Measurements from ENCODE around the gene SUMO3. TPM values are rescaled to one million over a fixed set of nuclear protein-coding genes. Genes with fewer than 3 reads are reported as not detected.

Gene SUMO3
- total and polyA plus RNA-seq, 2 of the 13 experiments (the other 11 are each of a cell fraction or from before 2014, with no cell fraction given), result 51.4 to 92.4 TPM

GRCh38 chr21:44802396-44803153 lies 15.3 kb downstream of the SUMO3 start (continued):
- TF ChIP-seq U2AF2 (IDR thresholded peaks at IDR 0.05; ENCODE audit: low read depth, low read length) (no peak), LBX2 (CRISPR knock-in tag; IDR thresholded peaks at IDR 0.05; ENCODE audit: borderline replicate concordance) (no peak), NFKBIZ (CRISPR knock-in tag; IDR thresholded peaks at IDR 0.05) (no peak), ZNF225 (CRISPR knock-in tag; IDR thresholded peaks at IDR 0.05) (no peak), DZIP1 (CRISPR knock-in tag; IDR thresholded peaks at IDR 0.05) (no peak), MED1 (CRISPR knock-in tag; IDR thresholded peaks at IDR 0.05) (peak; percentile 40), THRA (CRISPR knock-in tag; IDR thresholded peaks at IDR 0.05; ENCODE audit: borderline replicate concordance) (no peak), TFDP2 (CRISPR knock-in tag; IDR thresholded peaks at IDR 0.05) (peak; percentile 76), CREB1 (IDR thresholded peaks at IDR 0.05) (no peak), CREB1 (CRISPR knock-in tag; IDR thresholded peaks at IDR 0.05) (no peak), RARA (CRISPR knock-in tag; IDR thresholded peaks at IDR 0.05) (peak; percentile 40), SMAD3 (CRISPR knock-in tag; IDR thresholded peaks at IDR 0.05) (no peak), AKAP8 (CRISPR knock-in tag; IDR thresholded peaks at IDR 0.05) (peak; percentile 36; the same call in 1 of the 2 replicates), BRF2 (CRISPR knock-in tag; IDR thresholded peaks at IDR 0.05) (no peak), SYNCRIP (IDR thresholded peaks at IDR 0.05; ENCODE audit: insufficient read depth, low read depth, low read length) (no peak), MIXL1 (CRISPR knock-in tag; IDR thresholded peaks at IDR 0.05) (no peak), ZMAT3 (CRISPR knock-in tag; conservative IDR thresholded peaks at IDR 0.05) (no peak), SETDB1 (CRISPR knock-in tag; IDR thresholded peaks at IDR 0.05; ENCODE audit: borderline replicate concordance) (no peak)
- TF ChIP-seq, protein P1, sequence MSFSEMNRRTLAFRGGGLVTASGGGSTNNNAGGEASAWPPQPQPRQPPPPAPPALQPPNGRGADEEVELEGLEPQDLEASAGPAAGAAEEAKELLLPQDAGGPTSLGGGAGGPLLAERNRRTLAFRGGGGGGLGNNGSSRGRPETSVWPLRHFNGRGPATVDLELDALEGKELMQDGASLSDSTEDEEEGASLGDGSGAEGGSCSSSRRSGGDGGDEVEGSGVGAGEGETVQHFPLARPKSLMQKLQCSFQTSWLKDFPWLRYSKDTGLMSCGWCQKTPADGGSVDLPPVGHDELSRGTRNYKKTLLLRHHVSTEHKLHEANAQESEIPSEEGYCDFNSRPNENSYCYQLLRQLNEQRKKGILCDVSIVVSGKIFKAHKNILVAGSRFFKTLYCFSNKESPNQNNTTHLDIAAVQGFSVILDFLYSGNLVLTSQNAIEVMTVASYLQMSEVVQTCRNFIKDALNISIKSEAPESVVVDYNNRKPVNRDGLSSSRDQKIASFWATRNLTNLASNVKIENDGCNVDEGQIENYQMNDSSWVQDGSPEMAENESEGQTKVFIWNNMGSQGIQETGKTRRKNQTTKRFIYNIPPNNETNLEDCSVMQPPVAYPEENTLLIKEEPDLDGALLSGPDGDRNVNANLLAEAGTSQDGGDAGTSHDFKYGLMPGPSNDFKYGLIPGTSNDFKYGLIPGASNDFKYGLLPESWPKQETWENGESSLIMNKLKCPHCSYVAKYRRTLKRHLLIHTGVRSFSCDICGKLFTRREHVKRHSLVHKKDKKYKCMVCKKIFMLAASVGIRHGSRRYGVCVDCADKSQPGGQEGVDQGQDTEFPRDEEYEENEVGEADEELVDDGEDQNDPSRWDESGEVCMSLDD (CRISPR knock-in tag; IDR thresholded peaks at IDR 0.05; ENCODE audit: borderline replicate concordance), result peak; percentile 85
